Measurements from ENCODE around the gene ACVR2B.

ACVR2B gene

DNA sequence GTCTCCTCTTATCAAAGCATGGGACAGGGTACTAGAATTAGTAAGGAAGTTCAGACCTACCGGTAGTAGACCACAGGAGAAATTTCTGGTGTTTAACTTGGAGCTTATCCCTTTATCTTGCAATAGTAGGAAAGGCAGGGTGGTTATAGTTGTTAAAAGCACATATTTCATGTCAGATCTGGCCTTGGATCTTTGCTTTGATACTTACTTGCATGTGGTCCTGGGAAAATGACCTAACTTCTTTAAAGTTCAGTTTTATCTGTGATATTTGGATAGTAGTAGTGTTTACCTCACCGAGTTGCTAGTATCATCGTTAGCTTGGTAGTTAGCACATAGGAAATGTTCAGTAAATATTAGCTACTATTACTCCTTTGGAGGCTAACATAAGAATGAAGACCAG, 57.9 kb downstream of the ACVR2B start:
- TF ChIP-seq, protein P1, sequence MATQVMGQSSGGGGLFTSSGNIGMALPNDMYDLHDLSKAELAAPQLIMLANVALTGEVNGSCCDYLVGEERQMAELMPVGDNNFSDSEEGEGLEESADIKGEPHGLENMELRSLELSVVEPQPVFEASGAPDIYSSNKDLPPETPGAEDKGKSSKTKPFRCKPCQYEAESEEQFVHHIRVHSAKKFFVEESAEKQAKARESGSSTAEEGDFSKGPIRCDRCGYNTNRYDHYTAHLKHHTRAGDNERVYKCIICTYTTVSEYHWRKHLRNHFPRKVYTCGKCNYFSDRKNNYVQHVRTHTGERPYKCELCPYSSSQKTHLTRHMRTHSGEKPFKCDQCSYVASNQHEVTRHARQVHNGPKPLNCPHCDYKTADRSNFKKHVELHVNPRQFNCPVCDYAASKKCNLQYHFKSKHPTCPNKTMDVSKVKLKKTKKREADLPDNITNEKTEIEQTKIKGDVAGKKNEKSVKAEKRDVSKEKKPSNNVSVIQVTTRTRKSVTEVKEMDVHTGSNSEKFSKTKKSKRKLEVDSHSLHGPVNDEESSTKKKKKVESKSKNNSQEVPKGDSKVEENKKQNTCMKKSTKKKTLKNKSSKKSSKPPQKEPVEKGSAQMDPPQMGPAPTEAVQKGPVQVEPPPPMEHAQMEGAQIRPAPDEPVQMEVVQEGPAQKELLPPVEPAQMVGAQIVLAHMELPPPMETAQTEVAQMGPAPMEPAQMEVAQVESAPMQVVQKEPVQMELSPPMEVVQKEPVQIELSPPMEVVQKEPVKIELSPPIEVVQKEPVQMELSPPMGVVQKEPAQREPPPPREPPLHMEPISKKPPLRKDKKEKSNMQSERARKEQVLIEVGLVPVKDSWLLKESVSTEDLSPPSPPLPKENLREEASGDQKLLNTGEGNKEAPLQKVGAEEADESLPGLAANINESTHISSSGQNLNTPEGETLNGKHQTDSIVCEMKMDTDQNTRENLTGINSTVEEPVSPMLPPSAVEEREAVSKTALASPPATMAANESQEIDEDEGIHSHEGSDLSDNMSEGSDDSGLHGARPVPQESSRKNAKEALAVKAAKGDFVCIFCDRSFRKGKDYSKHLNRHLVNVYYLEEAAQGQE (IDR thresholded peaks at IDR 0.05; ENCODE audit: insufficient read depth in 1 of 2, low read depth in 2 of 2, low read length in 2 of 2) = no peak
- TF ChIP-seq POLR2AphosphoS5 (IDR thresholded peaks at IDR 0.05; ENCODE audit: low read depth, low read length) (no peak), FOXP2 (optimal IDR thresholded peaks at IDR 0.05; ENCODE audit: borderline replicate concordance, extremely low read depth, extremely low read length, insufficient read depth) (no peak), SIN3A (IDR thresholded peaks at IDR 0.05; ENCODE audit: borderline replicate concordance, insufficient read depth, low read length) (no peak), TAF1 (IDR thresholded peaks at IDR 0.05; ENCODE audit: borderline replicate concordance, insufficient read depth, low read length) (no peak)

DNA sequence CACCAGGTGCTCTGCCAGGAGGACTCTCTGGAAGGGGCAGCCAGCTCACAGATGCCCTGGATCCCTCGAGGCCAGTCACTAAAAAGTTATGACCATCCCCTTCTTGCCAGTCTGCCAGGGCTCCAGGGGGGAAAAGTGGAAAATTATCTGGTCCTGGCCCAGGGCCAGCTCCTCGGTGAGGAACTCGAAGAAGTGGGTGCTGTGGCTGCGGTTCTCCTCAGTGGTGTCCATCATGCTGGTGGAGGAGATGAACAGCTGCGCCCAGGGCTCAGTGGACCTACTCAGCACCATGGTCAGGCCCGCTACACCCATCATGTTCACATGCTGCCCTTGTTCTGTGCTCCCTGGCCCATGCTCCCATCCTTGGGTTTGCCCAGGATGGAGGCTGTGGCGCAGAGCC, 61.7 kb downstream of the ACVR2B start:
- no peak for TF ChIP-seq POLR2AphosphoS5 (IDR thresholded peaks at IDR 0.05; ENCODE audit: low read depth, low read length)
- TF ChIP-seq SIN3A (IDR thresholded peaks at IDR 0.05; ENCODE audit: borderline replicate concordance, insufficient read depth, low read length) = no peak
- no peak for TF ChIP-seq FOXP2 (optimal IDR thresholded peaks at IDR 0.05; ENCODE audit: borderline replicate concordance, extremely low read depth, extremely low read length, insufficient read depth)
- no peak for TF ChIP-seq TAF1 (IDR thresholded peaks at IDR 0.05; ENCODE audit: borderline replicate concordance, insufficient read depth, low read length)
- TF ChIP-seq, protein P1 (IDR thresholded peaks at IDR 0.05; ENCODE audit: insufficient read depth in 1 of 2, low read depth in 2 of 2, low read length in 2 of 2) = no peak

DNA sequence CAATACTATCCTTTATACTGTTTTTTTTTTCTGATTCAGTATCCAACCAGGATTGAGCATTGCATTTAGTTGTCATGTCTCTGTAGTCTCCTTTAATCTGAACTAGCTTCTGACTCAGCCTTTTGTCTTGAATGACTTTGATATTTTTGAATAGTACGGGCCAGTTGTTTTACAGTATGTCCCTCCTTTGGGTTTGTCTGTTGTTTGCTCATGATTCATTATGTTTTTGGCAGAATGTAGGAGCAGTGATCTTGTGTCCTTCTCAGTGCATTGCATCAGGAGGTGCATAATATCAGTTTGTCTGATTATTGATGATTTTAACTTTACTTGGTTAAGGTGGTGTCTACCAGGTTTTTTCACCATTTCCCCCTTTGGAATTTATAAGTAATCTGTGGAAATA, 63.0 kb downstream of the ACVR2B start:
- TF ChIP-seq, protein P1 (IDR thresholded peaks at IDR 0.05; ENCODE audit: insufficient read depth in 1 of 2, low read depth in 2 of 2, low read length in 2 of 2) = no peak
- no peak for TF ChIP-seq SIN3A (IDR thresholded peaks at IDR 0.05; ENCODE audit: borderline replicate concordance, insufficient read depth, low read length)
- no peak for TF ChIP-seq TAF1 (IDR thresholded peaks at IDR 0.05; ENCODE audit: borderline replicate concordance, insufficient read depth, low read length)
- no peak for TF ChIP-seq FOXP2 (optimal IDR thresholded peaks at IDR 0.05; ENCODE audit: borderline replicate concordance, extremely low read depth, extremely low read length, insufficient read depth)
- no peak for TF ChIP-seq POLR2AphosphoS5 (IDR thresholded peaks at IDR 0.05; ENCODE audit: low read depth, low read length)

DNA sequence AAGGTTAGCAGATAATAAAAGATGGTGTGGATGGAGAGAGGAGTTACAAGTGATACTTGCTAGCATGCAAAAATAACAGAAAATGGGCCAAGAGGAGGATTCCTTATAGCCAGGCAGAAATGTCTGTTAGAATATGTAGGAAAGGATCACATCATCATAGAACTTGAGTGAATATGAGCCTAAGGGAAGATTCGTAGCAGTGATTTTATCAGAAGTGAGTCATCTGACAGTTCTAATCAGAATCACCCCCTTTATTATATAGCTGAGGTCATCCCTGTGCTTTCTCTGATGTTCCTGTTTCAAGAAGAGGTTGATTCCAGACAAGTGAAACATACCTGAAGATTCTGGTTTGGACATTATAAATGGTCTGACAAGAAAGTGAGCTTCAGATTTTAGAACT, 65.3 kb downstream of the ACVR2B start:
- TF ChIP-seq POLR2AphosphoS5 (IDR thresholded peaks at IDR 0.05; ENCODE audit: low read depth, low read length) (no peak), TAF1 (IDR thresholded peaks at IDR 0.05; ENCODE audit: borderline replicate concordance, insufficient read depth, low read length) (no peak), SIN3A (IDR thresholded peaks at IDR 0.05; ENCODE audit: borderline replicate concordance, insufficient read depth, low read length) (no peak), FOXP2 (optimal IDR thresholded peaks at IDR 0.05; ENCODE audit: borderline replicate concordance, extremely low read depth, extremely low read length, insufficient read depth) (no peak)
- TF ChIP-seq, protein P1 (IDR thresholded peaks at IDR 0.05; ENCODE audit: insufficient read depth in 1 of 2, low read depth in 2 of 2, low read length in 2 of 2) = no peak

DNA sequence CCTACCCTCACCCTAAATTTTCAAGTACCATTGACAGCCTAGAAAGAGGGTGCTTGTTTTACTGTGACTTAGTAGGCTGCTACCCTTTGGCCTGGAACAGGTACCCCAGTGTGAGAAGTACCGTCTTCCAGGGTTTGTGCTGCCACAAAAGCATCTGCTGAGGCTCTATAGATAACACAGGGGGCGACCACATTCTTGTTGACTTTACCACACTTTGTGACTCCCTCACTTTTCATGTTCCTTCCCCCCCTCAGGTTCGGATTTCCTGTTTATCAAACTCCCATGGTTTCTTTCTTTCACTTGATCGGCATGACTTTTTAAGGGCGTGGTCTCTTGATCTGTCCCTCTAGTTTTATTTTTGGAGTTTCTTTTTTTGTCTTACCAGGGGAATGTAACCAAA, 66.0 kb downstream of the ACVR2B start:
- TF ChIP-seq, protein P1 (IDR thresholded peaks at IDR 0.05; ENCODE audit: insufficient read depth in 1 of 2, low read depth in 2 of 2, low read length in 2 of 2) = no peak
- TF ChIP-seq TAF1 (IDR thresholded peaks at IDR 0.05; ENCODE audit: borderline replicate concordance, insufficient read depth, low read length) (no peak), SIN3A (IDR thresholded peaks at IDR 0.05; ENCODE audit: borderline replicate concordance, insufficient read depth, low read length) (no peak), FOXP2 (optimal IDR thresholded peaks at IDR 0.05; ENCODE audit: borderline replicate concordance, extremely low read depth, extremely low read length, insufficient read depth) (no peak), POLR2AphosphoS5 (IDR thresholded peaks at IDR 0.05; ENCODE audit: low read depth, low read length) (no peak)

Data from PFSK-1 (cell line).